Measurements from ENCODE around the gene ZNF836.
"Not testable (repeated sequence)": the region's sequence is repeated elsewhere in the genome, so short reads cannot be mapped to it uniquely, and the experiment has no call there.

- TF ChIP-seq CTCF (IDR thresholded peaks at IDR 0.05; ENCODE audit: extremely low read depth in 1 of 2, insufficient read depth in 1 of 2, low read depth in 1 of 2, low read length in 2 of 2); POLR2A (IDR thresholded peaks at IDR 0.05; ENCODE audit: low read depth, low read length); POLR2AphosphoS5 (IDR thresholded peaks at IDR 0.05; ENCODE audit: insufficient read depth, low read depth, low read length); JUN (IDR thresholded peaks at IDR 0.05; ENCODE audit: borderline replicate concordance, insufficient read depth, insufficient read length, low read depth): not testable (repeated sequence)
These were observed 29.5 kb upstream of the ZNF836 start for GRCh38 chr19:52200755-52201391.

Measured in endothelial cell of umbilical vein (primary cell).